Vagina (tissue), 2 donors: ENCODE measurements around the gene MINDY4. TPM values are rescaled to one million over a fixed set of nuclear protein-coding genes. Genes with fewer than 3 reads are reported as not detected.

Experiments
- DNase-seq, 2 donors: peaks; one replicate each; pipeline ENCODE4 v3.0.0-alpha.2; 2017; ENCODE audit errors: extremely low spot score in 2 of 2
- H3K27ac ChIP-seq: fragments of 200-600 bp; sonication (generic); one replicate; pipeline ENCODE4 v1.5.1; 2019
- H3K27me3 ChIP-seq: fragments of 200-600 bp; sonication (generic); one replicate; pipeline ENCODE4 v1.5.1; 2019
- H3K36me3 ChIP-seq, 2 donors: fragments of 200-600 bp; sonication (generic); one replicate each; pipeline ENCODE4 v1.5.1; 2017 to 2019
- H3K4me1 ChIP-seq: fragments of 200-600 bp; sonication (generic); one replicate; pipeline ENCODE4 v1.5.1; 2019
- H3K4me3 ChIP-seq, 2 donors: fragments of 200-600 bp; sonication (generic); 1 replicate in 1 of 2; 2 replicates in 1 of 2; pipeline ENCODE4 v1.5.1; 2016 to 2019
- H3K9me3 ChIP-seq: fragments of 200-600 bp; sonication (generic); one replicate; pipeline ENCODE4 v1.5.1; 2019
- CTCF ChIP-seq, 3 experiments: fragments of 450-650 bp in 2 of 3; fragments of 200-600 bp in 1 of 3; sonication (generic) in 1 of 3; IDR thresholded peaks; one replicate each; pipeline ENCODE4 v1.5.1; 2017 to 2019; ENCODE audit warnings: antibody characterized with exemption in 3 of 3, mild to moderate bottlenecking in 2 of 3, moderate library complexity in 2 of 3
- POLR2A ChIP-seq, 2 donors: fragments of 450-650 bp; IDR thresholded peaks; one replicate each; pipeline ENCODE4 v1.6.1; 2017; ENCODE audit warnings: antibody characterized with exemption in 2 of 2, mild to moderate bottlenecking in 2 of 2, moderate library complexity in 2 of 2
- POLR2AphosphoS5 ChIP-seq, 2 donors: sonication (generic); formaldehyde crosslinking; IDR thresholded peaks; one replicate each; pipeline ENCODE4 v1.9.0; 2017; ENCODE audit warnings: antibody characterized with exemption in 2 of 2, mild to moderate bottlenecking in 2 of 2, low read depth in 1 of 2; ENCODE audit not compliant: insufficient read depth in 1 of 2
- intact Hi-C: fragments of 100-400 bp; cut with DNase I; formaldehyde crosslinking; loops from one replicate; pipeline ENCODE4 v1.15.1; 2023
- total RNA-seq: library from RNA; depleted of rRNA; stranded (reverse); fragments of >200 nt; gene quantifications from one replicate; pipeline ENCODE4 v1.2.3, GENCODE V29; 2016

Gene MINDY4
- total RNA-seq, 1 donor from 2014 or later, result 10.3 TPM

DNA sequence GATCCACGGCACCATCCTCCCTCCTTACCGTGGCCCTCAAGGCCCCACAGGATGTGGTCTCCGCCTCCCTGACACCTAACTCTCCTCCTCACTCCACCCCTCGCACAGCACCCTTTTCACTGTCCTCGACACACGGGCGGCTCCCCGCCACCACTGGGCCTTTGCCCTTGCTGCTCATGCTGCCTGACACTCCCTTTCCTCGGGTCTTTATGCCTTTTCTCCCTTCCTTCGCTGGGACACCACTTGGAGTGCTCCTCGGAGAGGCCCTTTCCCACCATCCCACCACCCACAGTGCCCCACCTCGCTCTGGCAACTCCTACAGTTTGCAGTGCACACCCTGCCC, 27.2 kb upstream of the MINDY4 start:
- no peak for TF ChIP-seq POLR2A (IDR thresholded peaks at IDR 0.05)
- TF ChIP-seq CTCF (IDR thresholded peaks at IDR 0.05), result no peak
- no peak for TF ChIP-seq POLR2AphosphoS5 (IDR thresholded peaks at IDR 0.05; ENCODE audit: insufficient read depth in 1 of 2, low read depth in 1 of 2)
- Histone ChIP-seq H3K27me3 (no peaks in the 10 kb centered on the region), H3K36me3 (no peaks in the 10 kb centered on the region), H3K4me3 (no peak overlapping the region), H3K27ac (no peak overlapping the region), H3K4me1 (peaks cover 9% of the 10 kb centered on the region), H3K9me3 (no peaks in the 10 kb centered on the region)
- no peak for DNase-seq
- intact Hi-C loops, result no loop called here

DNA sequence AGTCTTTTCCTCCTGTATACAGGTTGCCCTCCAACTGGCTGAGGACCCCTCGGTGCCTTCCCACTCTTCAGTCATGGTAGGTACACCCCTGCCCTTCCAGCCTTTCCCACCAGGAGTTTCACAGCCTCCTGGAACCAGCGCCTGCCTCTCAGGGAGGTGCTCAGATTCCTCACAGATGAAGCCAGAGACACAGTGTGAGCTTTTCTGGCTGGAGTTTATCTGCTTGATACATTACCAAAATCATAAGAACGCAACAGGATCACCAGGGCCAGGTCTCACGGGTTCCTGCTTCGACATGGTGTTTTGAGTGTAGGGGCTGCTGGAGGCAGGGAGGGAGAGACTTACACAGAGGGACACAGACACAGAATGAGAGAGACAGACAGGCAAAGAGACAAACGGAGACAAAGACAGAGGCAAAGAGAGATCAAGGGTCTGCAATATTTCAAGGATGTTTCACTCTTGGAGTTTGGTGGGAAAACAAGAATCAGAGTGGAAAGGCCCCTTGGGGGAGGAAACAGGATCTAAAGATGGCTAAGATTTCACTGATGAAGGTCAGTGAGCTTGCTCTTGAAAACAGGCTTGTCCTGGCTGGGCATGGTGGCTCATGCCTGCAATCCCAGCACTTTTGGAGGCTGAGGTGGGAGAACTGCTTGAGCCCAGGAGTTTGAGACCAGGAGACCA, 25.8 kb upstream of the MINDY4 start:
- DNase-seq, result no peak
- Histone ChIP-seq H3K4me1 (peaks cover 12% of the 10 kb centered on the region), H3K27ac (no peak overlapping the region), H3K4me3 (no peak overlapping the region), H3K9me3 (no peaks in the 10 kb centered on the region), H3K36me3 (no peaks in the 10 kb centered on the region), H3K27me3 (no peaks in the 10 kb centered on the region)
- TF ChIP-seq CTCF (IDR thresholded peaks at IDR 0.05), result no peak
- no peak for TF ChIP-seq POLR2AphosphoS5 (IDR thresholded peaks at IDR 0.05; ENCODE audit: insufficient read depth in 1 of 2, low read depth in 1 of 2)
- no peak for TF ChIP-seq POLR2A (IDR thresholded peaks at IDR 0.05)
- intact Hi-C loops, result no loop called here

DNA sequence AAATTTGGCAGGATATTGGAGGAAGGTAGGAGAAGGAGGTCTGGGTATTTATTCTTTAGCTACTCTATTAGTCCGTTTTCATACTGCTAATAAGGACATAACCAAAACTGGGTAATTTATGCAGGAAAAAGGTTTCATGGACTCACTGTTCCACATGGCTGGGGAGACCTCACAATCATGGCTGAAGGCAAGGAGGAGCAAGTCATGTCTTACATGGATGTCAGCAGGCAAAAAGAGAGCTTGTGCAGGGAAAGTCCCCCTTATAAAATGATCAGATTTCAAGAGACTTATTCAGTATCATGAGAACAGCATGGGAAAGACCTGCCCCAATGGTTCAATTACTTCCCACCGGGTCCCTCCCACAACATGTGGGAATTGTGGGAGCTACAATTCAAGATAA, 21.2 kb upstream of the MINDY4 start:
- TF ChIP-seq CTCF (IDR thresholded peaks at IDR 0.05) (no peak), POLR2A (IDR thresholded peaks at IDR 0.05) (no peak), POLR2AphosphoS5 (IDR thresholded peaks at IDR 0.05; ENCODE audit: insufficient read depth in 1 of 2, low read depth in 1 of 2) (no peak)
- H3K4me3 ChIP-seq, result no peak overlapping the region
- H3K27me3 ChIP-seq, result no peaks in the 10 kb centered on the region
- no peaks in the 10 kb centered on the region for H3K36me3 ChIP-seq
- intact Hi-C loops, result no loop called here
- peak overlapping the region; percentile 75 for H3K27ac ChIP-seq
- DNase-seq, result no peak
- no peaks in the 10 kb centered on the region for H3K9me3 ChIP-seq
- H3K4me1 ChIP-seq, result peaks cover 37% of the 10 kb centered on the region

DNA sequence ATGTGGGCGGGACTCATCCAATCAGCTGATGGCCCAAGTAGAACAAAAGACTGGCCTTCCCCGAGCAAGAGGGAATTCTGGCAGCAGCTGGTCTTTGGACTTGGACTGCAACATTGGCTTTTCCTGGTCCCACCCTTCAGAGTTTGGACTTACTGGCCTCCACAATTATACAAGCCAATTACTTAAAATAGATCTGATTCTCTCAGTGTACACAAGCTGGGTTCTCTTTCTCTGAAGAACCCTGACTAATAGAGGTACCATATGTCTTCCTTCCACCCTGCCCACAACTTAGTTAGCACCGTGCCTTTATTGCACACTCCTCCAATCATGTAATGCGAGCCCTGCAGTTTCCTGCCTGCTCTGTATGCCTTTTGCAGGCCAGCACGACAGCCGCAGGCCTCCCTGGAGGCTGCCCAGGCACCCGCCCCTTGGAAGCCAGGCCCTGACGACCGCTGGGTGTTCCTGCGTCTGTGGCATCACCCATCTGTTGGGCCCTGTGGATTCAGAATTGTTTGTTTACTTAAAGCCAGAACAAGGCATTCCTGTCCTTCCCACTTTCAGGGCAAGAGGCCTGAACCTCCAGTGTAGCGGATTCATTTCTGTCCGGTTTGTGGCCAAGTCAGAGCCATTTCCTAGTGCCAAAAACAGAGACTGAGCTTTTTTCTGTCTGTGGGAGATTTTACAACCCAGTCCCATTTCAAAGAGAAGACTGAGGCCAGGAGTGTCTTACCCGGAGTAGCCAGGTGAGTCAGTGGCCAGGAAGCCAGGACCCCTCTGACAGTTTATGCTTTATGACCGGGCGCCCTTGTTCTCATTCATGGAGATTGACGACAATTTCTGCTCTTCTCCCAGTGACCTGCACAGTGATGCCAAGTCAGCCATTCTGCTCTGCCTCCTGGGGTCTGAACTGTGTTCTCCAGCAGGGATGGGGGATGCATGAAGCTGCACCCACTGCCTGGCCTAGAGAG, 20.2 kb upstream of the MINDY4 start:
- no peak for DNase-seq
- intact Hi-C loops, result no loop called here

More for the DNA sequence above, 20.2 kb upstream of the MINDY4 start:
- Histone ChIP-seq H3K36me3 (no peaks in the 10 kb centered on the region), H3K4me3 (peak overlapping the region in 1 of 2 donors; percentile 10), H3K4me1 (peaks cover 45% of the 10 kb centered on the region), H3K9me3 (no peaks in the 10 kb centered on the region), H3K27ac (peak overlapping the region; percentile 75), H3K27me3 (no peaks in the 10 kb centered on the region)
- no peak for TF ChIP-seq POLR2A (IDR thresholded peaks at IDR 0.05)
- TF ChIP-seq POLR2AphosphoS5 (IDR thresholded peaks at IDR 0.05; ENCODE audit: insufficient read depth in 1 of 2, low read depth in 1 of 2), result peak in 1 of 2 donors; percentile 83
- TF ChIP-seq CTCF (IDR thresholded peaks at IDR 0.05), result no peak
